Neuronal stem cell (in vitro differentiated cells): ENCODE measurements around the gene TMED9.

Experiments
- DNase-seq: peaks from one replicate; pipeline ENCODE4 v3.0.0-alpha.2; 2013; ENCODE audit warnings: low spot score
- H2AFZ ChIP-seq: one replicate; pipeline ENCODE4 v1.6.1; 2013; ENCODE audit warnings: mild to moderate bottlenecking, low read length, inconsistent platforms
- H2AK5ac ChIP-seq: 2 replicates; pipeline ENCODE4 v1.6.1; 2013; ENCODE audit warnings: low read depth, mild to moderate bottlenecking, inconsistent platforms, low read length, moderate library complexity, mixed read lengths
- H2BK120ac ChIP-seq: 2 replicates; pipeline ENCODE4 v1.6.1; 2013; ENCODE audit warnings: low read depth, mild to moderate bottlenecking, inconsistent platforms, low read length, moderate library complexity, mixed read lengths
- H2BK12ac ChIP-seq: one replicate; pipeline ENCODE4 v1.6.1; 2013; ENCODE audit warnings: low read length, inconsistent platforms
- H2BK15ac ChIP-seq: 2 replicates; pipeline ENCODE4 v1.6.1; 2013; ENCODE audit warnings: mild to moderate bottlenecking, low read length, inconsistent platforms, mixed read lengths
- H2BK5ac ChIP-seq: one replicate; pipeline ENCODE4 v1.6.1; 2013; ENCODE audit warnings: inconsistent platforms, mild to moderate bottlenecking, low read length, moderate library complexity
- H3K14ac ChIP-seq: one replicate; pipeline ENCODE4 v1.6.1; 2013; ENCODE audit warnings: low read length, inconsistent platforms
- H3K18ac ChIP-seq: 2 replicates; pipeline ENCODE4 v1.6.1; 2013; ENCODE audit warnings: low read length, inconsistent platforms
- H3K23ac ChIP-seq: 2 replicates; pipeline ENCODE4 v1.6.1; 2013; ENCODE audit warnings: low read depth, mild to moderate bottlenecking, mixed read lengths, low read length, inconsistent platforms; ENCODE audit not compliant: poor library complexity
- H3K27ac ChIP-seq: replicated peaks from 3 replicates; pipeline ENCODE4 v1.5.1; 2013; ENCODE audit warnings: low read length, inconsistent platforms
- H3K27me3 ChIP-seq, 3 experiments: 2 replicates each; pipeline ENCODE4 v1.6.1; 2013; ENCODE audit warnings: low read length in 3 of 3, mild to moderate bottlenecking in 2 of 3, inconsistent platforms in 1 of 3, low read depth in 1 of 3, mixed read lengths in 1 of 3, moderate library complexity in 1 of 3; ENCODE audit not compliant: control insufficient read depth in 3 of 3, insufficient read depth in 3 of 3
- H3K36me3 ChIP-seq, 2 donors: replicated peaks in 1 of 2; 2 replicates each; pipeline ENCODE4 v1.6.1; 2013; ENCODE audit warnings: low read length in 2 of 2; ENCODE audit not compliant: control insufficient read depth in 2 of 2, insufficient read depth in 2 of 2
- H3K4ac ChIP-seq: 2 replicates; pipeline ENCODE4 v1.6.1; 2013; ENCODE audit warnings: inconsistent platforms, mild to moderate bottlenecking, low read length, moderate library complexity
- H3K4me1 ChIP-seq, 2 donors: 1 replicate in 1 of 2; 2 replicates in 1 of 2; pipeline ENCODE4 v1.6.1; 2013; ENCODE audit warnings: low read length in 2 of 2, low read depth in 1 of 2; ENCODE audit not compliant: control insufficient read depth in 2 of 2, insufficient read depth in 1 of 2
- H3K4me2 ChIP-seq: one replicate; pipeline ENCODE4 v1.6.1; 2013; ENCODE audit warnings: mild to moderate bottlenecking, low read length, inconsistent platforms; ENCODE audit not compliant: insufficient read depth, poor library complexity, severe bottlenecking
- H3K4me3 ChIP-seq, 2 donors: 2 replicates each; pipeline ENCODE4 v1.5.1; 2013; ENCODE audit warnings: low read length in 2 of 2, mild to moderate bottlenecking in 2 of 2, inconsistent platforms in 1 of 2, moderate library complexity in 1 of 2
- H3K79me1 ChIP-seq: one replicate; pipeline ENCODE4 v1.6.1; 2013; ENCODE audit warnings: low read depth, mild to moderate bottlenecking, inconsistent platforms, low read length, moderate library complexity
- H3K9ac ChIP-seq: one replicate; pipeline ENCODE4 v1.6.1; 2013; ENCODE audit warnings: mild to moderate bottlenecking, low read depth, low read length, inconsistent platforms; ENCODE audit not compliant: poor library complexity
- H3K9me3 ChIP-seq, 2 donors: replicated peaks in 1 of 2; 2 replicates each; pipeline versions ENCODE3 to v1.6.1; 2013; ENCODE audit warnings: low read length in 2 of 2, mild to moderate bottlenecking in 2 of 2, inconsistent platforms in 1 of 2, low read depth in 1 of 2, mixed read lengths in 1 of 2, moderate library complexity in 1 of 2; ENCODE audit not compliant: control insufficient read depth in 2 of 2, insufficient read depth in 1 of 2
- H4K8ac ChIP-seq: one replicate; pipeline ENCODE4 v1.6.1; 2013; ENCODE audit warnings: low read depth, mild to moderate bottlenecking, inconsistent platforms, low read length, moderate library complexity
- H4K91ac ChIP-seq: one replicate; pipeline ENCODE4 v1.6.1; 2013; ENCODE audit warnings: low read length, low read depth, mild to moderate bottlenecking, inconsistent platforms; ENCODE audit not compliant: poor library complexity
- WGBS, 2 donors: extraction: QIAGEN DNeasy Blood & Tissue Kit; methylation state at CpG; one replicate each; pipeline ENCODE4 v1.1.7; 2013; ENCODE audit warnings: missing lambda C conversion rate in 2 of 2, mixed read lengths in 1 of 2; ENCODE audit not compliant: insufficient read length in 2 of 2, insufficient replicate concordance in 1 of 2; ENCODE audit errors: extremely low coverage in 2 of 2; 5-methylcytosine and 5-hydroxymethylcytosine counted together

Gene TMED9

GRCh38 chr5:177607115-177607451 lies 15.1 kb downstream of the TMED9 start:
- peak overlapping the region; percentile 30 for H2BK12ac ChIP-seq

GRCh38 chr5:177607452-177608192 lies 15.6 kb downstream of the TMED9 start:
- Histone ChIP-seq H3K23ac (peak overlapping the region; percentile 34), H3K4me1 (peaks cover 8 to 12% of the 10 kb centered on the region in 2 donors), H3K14ac (peak overlapping the region; percentile 84), H2BK5ac (peak overlapping the region; percentile 77), H2AFZ (peak overlapping the region; percentile 74), H4K91ac (peak overlapping the region; percentile 64), H2AK5ac (peak overlapping the region; percentile 36), H3K9me3 (peaks cover 0 to 5% of the 10 kb centered on the region in 2 donors), H3K27ac (no peak overlapping the region), H3K4me3 (no peak overlapping the region), H3K18ac (peak overlapping the region; percentile 72), H3K9ac (peak overlapping the region; percentile 90), H3K79me1 (no peaks in the 10 kb centered on the region), H3K36me3 (peaks cover 25 to 52% of the 10 kb centered on the region in 2 donors), H4K8ac (peak overlapping the region; percentile 9), H2BK120ac (no peak overlapping the region), H3K4ac (peak overlapping the region; percentile 55), H2BK12ac (peak overlapping the region; percentile 86), H3K27me3 (no peaks in the 10 kb centered on the region), H3K4me2 (no peak overlapping the region), H2BK15ac (no peak overlapping the region)
- WGBS, 2 donors = no CpG with 5 or more reads among the region's 15 CpGs
- DNase-seq = peak; percentile 66

More at GRCh38 chr5:177607115-177607451, 15.1 kb downstream of the TMED9 start:
- H3K79me1 ChIP-seq = no peaks in the 10 kb centered on the region
- no peak overlapping the region for H4K8ac ChIP-seq
- H3K4ac ChIP-seq = peak overlapping the region; percentile 55
- no peak overlapping the region for H3K4me2 ChIP-seq
- H2AK5ac ChIP-seq = peak overlapping the region; percentile 40
- no peak overlapping the region for H3K4me3 ChIP-seq
- peaks cover 0 to 5% of the 10 kb centered on the region in 2 donors for H3K9me3 ChIP-seq
- peak overlapping the region; percentile 74 for H2AFZ ChIP-seq
- no peak overlapping the region for H2BK15ac ChIP-seq
- H3K36me3 ChIP-seq = peaks cover 25 to 47% of the 10 kb centered on the region in 2 donors
- H3K27me3 ChIP-seq = no peaks in the 10 kb centered on the region
- H3K14ac ChIP-seq = peak overlapping the region; percentile 84
- no peak for DNase-seq
- peak overlapping the region; percentile 90 for H3K9ac ChIP-seq
- H3K23ac ChIP-seq = peak overlapping the region; percentile 34
- H3K27ac ChIP-seq = no peak overlapping the region
- H3K18ac ChIP-seq = peak overlapping the region; percentile 52
- WGBS, 2 donors = no CpG with 5 or more reads among the region's 11 CpGs
- peak overlapping the region; percentile 77 for H2BK5ac ChIP-seq
- peaks cover 8 to 12% of the 10 kb centered on the region in 2 donors for H3K4me1 ChIP-seq
- no peak overlapping the region for H2BK120ac ChIP-seq
- no peak overlapping the region for H4K91ac ChIP-seq

GRCh38 chr5:177608243-177609075 lies 16.5 kb downstream of the TMED9 start:
- Histone ChIP-seq H2AK5ac (peak overlapping the region; percentile 16), H3K4me2 (no peak overlapping the region), H2BK120ac (no peak overlapping the region), H3K27me3 (no peaks in the 10 kb centered on the region), H3K79me1 (no peaks in the 10 kb centered on the region), H4K8ac (no peak overlapping the region), H3K27ac (no peak overlapping the region), H3K36me3 (peaks cover 25 to 57% of the 10 kb centered on the region in 2 donors), H3K4me3 (no peak overlapping the region), H3K23ac (no peak overlapping the region), H3K9ac (no peak overlapping the region), H2AFZ (peak overlapping the region; percentile 74), H3K14ac (peak overlapping the region; percentile 64), H2BK12ac (peak overlapping the region; percentile 86), H3K9me3 (peaks cover 0 to 5% of the 10 kb centered on the region in 2 donors), H4K91ac (no peak overlapping the region), H3K18ac (no peak overlapping the region), H3K4me1 (peaks cover 8 to 12% of the 10 kb centered on the region in 2 donors), H2BK15ac (no peak overlapping the region), H2BK5ac (peak overlapping the region; percentile 77), H3K4ac (no peak overlapping the region)
- WGBS, 2 donors = no CpG with 5 or more reads among the region's 37 CpGs
- no peak for DNase-seq
